Raji (cell line): ENCODE results near the gene MCMBP.

Source experiments
- POLR2A ChIP-seq: IDR thresholded peaks from 2 replicates; pipeline ENCODE4 v1.6.1; 2011; ENCODE audit warnings: low read depth, low read length, control low read depth; ENCODE audit not compliant: insufficient read depth

MCMBP gene

DNA sequence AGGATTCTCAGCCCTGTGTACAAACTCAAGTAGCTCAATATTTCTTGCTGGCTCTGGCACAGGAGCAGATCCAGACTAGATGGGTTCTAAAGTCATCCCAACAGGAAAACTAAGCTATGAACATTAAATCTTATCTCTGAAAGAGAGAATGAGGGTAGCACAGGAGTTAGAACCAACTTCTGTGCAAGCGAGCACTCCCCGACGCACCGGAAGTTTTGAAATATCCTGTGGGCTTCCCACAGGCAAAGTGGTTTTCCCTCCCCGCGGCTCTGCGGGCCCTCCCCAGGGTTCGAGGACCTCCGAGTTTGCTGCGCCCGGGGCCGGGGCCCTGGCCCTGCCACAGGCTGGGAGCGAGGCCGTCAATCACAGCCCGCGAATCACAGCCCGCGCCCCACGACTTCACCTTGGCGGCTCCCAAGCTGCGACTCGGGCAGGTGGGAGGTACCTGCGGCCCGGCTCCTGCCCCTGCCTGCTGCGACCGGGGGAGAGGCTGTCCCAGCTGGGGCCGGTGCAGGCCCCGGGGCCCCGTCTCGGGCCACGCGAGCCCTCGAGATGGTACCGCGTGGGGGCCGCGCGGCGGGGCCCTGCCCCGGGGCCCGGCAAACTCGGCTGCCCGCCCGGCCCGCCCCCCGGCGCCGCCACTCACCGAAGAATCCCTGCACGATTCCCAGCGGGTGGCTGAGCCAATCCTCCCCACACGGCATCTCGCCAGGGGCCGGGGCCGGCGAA, 598 bp downstream of the MCMBP start:
- TF ChIP-seq POLR2A = no peak

- TF ChIP-seq POLR2A = no peak
Measured at GRCh38 chr10:119867317-119867716, 5.3 kb downstream of the MCMBP start.

- no peak for TF ChIP-seq POLR2A
Measured at GRCh38 chr10:119865699-119866240, 6.9 kb downstream of the MCMBP start.

DNA sequence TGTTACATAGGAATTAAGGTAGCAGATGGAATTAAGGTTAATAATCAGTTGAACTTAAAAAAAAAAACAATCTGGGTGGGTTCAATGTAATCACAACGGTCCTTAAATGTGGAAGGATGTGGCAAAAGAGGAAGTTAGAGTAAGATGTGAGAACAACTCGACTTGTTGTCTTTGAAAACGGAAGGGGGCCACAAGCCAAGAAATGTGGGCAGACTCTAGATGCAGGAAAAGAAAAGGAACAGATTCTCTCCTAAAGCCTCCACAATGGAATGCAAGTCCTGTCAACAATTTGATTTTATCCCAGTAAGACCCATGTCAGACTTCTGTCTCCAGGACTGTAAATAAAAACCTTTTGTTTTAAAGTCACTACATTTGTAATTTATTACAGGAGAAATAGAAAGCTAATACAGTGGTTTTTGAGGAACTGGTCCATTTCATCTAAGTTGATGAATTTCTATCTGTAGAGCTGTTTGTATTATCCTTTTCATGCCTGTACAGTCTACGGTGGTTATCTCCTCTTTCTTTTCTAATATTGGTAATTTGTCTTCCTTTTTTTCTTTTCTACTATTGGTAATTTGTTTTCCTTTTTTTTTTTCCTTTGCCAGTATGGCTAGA, 8.6 kb downstream of the MCMBP start:
- TF ChIP-seq POLR2A = no peak

GRCh38 chr10:119862524-119862923, 10.1 kb downstream of the MCMBP start:
- TF ChIP-seq POLR2A = no peak

DNA sequence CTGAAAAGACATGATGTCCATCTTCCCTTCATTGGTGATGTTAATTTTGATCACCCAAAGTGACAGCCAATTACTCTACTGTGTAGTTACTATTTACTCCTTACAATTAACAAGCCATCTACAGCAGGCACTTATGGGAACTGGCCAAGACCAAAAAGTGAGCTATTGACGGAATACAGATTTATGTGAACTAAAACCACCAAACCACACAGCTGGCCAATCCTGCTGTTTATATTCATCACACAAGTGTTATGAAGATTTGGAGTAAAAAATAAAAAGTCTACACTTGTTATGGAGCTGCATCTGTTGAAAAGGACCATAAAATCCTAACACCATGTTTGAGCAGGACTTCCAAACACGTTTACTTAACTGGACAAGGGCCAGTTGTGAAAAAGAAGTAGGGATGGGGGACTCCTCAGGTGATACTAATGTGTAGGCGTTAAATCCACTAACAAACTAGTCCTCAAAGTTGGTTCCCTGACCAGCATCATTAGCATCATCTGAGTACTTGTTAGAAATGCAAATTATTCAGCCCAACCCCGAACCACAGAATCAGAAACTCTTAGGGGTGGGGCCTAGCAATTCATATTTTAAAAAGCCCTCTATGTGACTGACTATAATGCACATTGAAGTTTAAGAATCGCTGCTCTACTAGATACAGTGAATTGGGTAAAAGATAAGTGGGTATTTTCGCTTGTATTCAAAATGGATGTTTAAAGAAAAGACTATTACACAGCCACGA, 11.6 kb downstream of the MCMBP start:
- TF ChIP-seq POLR2A = no peak

DNA sequence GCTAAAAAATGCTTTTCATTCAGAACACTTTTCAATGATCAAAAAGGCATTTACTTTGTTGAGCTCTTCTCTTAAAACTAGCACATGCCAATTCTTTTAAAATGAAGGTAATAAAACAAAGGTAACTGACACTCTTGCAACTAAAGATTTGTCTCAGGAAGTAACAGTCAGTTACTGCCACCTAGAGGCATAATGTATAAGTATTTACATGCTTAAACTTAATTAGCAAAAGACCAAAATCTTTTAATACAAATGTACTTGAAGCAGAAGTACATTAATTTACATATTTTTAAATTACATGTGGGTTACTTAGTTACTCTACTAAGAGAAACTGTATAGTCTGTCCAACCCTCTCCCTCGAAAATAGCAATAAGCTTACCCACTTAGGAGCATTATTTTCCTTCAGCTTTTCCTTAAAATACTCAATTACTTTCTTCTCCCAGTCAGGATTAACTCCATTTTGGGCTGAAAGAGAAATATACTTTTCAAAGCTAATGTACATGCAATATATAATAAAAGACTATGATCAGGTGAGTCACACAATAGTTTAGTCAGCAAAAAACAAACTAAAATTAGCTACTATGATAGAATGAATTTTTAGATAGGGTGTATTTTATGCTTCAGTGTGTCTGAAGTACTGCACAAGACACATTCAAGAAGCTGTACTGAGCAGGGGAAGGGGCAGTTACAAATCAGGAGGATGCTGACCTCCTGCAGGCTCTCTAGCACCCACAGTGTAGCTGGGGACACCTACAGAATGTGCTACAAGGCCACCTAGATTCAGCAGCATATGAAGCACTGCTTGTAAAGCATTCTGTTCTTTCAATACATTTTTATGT, 13.0 kb downstream of the MCMBP start:
- no peak for TF ChIP-seq POLR2A

GRCh38 chr10:119858063-119858462, 14.6 kb downstream of the MCMBP start:
- TF ChIP-seq POLR2A = no peak

- no peak for TF ChIP-seq POLR2A
Measured at GRCh38 chr10:119853574-119853973, 19.1 kb downstream of the MCMBP start.

DNA sequence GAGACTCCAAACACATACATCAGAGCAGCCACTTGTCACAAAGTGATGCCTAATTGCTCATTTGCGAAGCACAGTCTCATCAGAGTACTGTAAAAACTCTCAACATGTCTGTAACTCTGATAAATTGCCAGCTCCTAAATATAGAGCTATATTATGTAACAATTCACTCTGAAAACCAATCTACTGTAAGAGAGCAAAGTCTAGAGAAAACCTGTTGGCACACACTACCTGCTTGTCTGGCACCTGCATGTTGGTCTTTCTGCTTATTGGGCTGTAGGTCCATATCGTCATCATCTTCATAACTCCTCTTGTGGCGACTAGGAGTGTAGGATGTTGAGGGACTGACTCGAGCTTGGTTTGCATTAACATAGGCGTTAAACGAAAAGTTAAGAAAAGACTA, 19.8 kb downstream of the MCMBP start:
- no peak for TF ChIP-seq POLR2A

- TF ChIP-seq POLR2A = no peak
Measured at GRCh38 chr10:119852277-119852676, 20.4 kb downstream of the MCMBP start.

DNA sequence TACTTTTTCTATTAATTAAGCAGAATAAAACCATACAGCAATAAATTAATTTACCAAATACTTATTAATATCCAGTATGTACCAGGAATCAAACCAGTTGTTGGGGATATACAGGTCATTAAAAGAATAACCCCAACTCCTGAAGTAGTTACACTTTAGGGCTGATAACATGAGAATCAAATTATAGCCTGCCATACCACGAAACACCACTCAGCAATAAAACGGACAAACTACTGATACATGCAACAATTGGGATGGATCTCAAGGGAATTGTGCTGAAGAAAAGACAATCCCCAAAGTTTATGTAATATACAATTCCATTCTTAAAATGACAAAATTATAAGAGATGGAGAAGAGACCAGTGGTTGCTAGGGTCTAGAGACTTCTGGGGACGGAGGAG, 22.7 kb downstream of the MCMBP start:
- no peak for TF ChIP-seq POLR2A

- no peak for TF ChIP-seq POLR2A
Measured at GRCh38 chr10:119849031-119849789, 23.4 kb downstream of the MCMBP start.

- no peak for TF ChIP-seq POLR2A
Measured at GRCh38 chr10:119845656-119846055, 27.0 kb downstream of the MCMBP start.

DNA sequence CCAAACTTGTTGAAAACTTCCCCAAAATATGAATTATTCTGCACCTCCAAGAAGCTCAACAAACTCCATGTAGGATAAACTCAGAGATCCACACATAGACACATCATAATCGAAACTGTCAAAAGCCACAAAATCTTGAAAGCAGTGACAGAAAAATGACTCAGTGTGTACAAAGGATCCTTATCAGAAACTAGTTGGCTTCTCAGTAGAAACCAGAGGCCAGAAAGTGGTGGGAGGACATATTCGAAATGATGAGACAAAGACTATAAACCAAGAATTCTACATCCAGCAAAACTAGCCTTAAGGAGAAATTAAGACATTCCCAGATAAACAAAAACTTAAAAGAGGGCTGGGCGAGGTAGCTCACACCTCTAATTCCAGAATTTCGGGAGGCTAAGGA, 38.5 kb downstream of the MCMBP start:
- TF ChIP-seq POLR2A = no peak

- no peak for TF ChIP-seq POLR2A
Measured at GRCh38 chr10:119832951-119833350, 39.7 kb downstream of the MCMBP start.
